GM12864 (cell line): Measurements from ENCODE around the gene CIB1.
"Not testable (repeated sequence)": the region's sequence is repeated elsewhere in the genome, so short reads cannot be mapped to it uniquely, and the experiment has no call there.

Source experiments
- DNase-seq: peaks from one replicate; pipeline ENCODE4 v3.0.0-alpha.2; 2011; ENCODE audit warnings: low read depth
- H3K4me3 ChIP-seq: 2 replicates; pipeline ENCODE4 v1.5.1; 2011; ENCODE audit warnings: mild to moderate bottlenecking, low read depth, low read length, control low read depth
- CTCF ChIP-seq: IDR thresholded peaks from 2 replicates; pipeline ENCODE4 v1.5.1; 2011; ENCODE audit warnings: low read depth, mild to moderate bottlenecking, moderate library complexity, low read length, control low read depth, inconsistent platforms; ENCODE audit errors: missing control alignments

CIB1 gene

DNA sequence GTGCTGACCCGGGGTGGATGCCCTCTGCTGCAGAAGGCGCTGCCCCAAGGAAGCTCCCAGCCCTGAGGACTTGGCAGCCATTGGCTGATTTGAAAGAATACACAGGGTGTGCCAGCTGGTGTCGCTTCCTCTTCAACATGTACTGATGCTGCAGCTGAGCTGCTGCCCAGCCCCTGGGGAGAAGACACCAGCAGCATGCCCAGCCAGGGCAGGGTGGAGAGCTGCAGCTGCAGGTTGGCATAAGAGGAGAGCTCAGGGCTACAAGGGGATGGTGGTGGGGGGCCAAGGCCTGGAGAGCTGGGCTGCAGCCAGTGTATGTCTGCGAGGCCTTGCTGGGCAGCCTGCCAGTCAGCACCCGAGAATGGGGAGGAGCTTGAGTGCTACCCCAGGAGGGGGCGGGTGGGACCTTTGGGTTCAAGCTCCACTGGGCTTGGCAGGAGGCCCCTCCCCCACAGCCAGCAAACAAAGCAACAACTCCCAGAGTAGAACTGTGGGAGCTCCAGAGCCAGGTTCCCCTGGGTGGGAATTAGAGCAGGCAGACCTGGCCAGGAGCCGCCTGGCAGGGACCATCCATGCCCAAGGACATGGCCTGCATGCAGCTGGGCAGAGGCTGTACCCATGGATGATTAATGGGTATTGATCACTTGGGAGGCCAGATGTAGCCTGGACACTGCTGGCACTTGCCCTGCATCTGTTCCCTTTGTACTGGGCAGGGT lies 41.8 kb downstream of the CIB1 start:
- peak; percentile 51 for DNase-seq
- TF ChIP-seq CTCF = no peak
- peak overlapping the region; percentile 10 for H3K4me3 ChIP-seq

GRCh38 chr15:90191344-90191687 lies 42.4 kb downstream of the CIB1 start:
- no peak for TF ChIP-seq CTCF
- no peak for DNase-seq
- H3K4me3 ChIP-seq = no peak overlapping the region; the same call in 1 of the 2 replicates

DNA sequence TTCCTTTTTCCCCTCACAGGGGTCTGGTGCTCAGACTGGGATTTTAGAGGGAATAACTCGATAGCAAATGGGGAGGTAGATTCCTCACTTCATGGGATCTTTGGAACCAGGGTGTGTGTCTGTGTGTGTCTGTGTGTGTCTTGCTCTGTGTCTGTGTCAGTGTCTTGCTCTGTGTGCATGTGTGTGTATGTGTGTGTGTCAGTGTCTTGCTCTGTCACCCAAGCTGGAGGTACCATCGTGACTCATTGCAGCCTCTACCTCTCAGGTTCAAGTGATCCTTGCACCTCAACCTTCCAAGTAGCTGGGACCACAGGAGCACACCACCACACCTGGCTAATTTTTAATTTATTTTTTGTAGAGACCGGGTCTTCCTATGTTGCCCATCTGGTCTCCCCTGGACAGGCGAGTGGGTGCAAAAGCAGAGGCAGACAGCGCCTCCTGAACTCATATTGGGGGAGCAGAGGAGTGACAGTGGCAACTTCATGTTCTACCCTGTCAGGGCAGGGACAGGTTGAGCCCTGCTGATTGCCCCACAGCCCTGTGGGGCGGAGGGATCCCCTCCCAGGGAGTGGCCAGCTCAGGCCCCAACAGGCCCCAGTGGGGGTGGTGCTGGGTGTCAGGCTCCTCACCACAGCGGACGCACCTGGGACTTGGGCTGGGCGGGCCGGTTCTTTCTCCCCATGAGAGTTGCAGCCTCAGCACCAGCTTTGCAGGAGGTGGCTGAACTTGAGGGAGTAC lies 43.0 kb downstream of the CIB1 start:
- no peak for TF ChIP-seq CTCF
- DNase-seq = peak; percentile 46
- no peak overlapping the region for H3K4me3 ChIP-seq

GRCh38 chr15:90189781-90190467 lies 43.8 kb downstream of the CIB1 start:
- no peak overlapping the region for H3K4me3 ChIP-seq
- no peak for TF ChIP-seq CTCF
- no peak for DNase-seq

- TF ChIP-seq CTCF = no peak
- no peak for DNase-seq
- no peak overlapping the region for H3K4me3 ChIP-seq
Observed at GRCh38 chr15:90188914-90189748, 44.6 kb downstream of the CIB1 start.

DNA sequence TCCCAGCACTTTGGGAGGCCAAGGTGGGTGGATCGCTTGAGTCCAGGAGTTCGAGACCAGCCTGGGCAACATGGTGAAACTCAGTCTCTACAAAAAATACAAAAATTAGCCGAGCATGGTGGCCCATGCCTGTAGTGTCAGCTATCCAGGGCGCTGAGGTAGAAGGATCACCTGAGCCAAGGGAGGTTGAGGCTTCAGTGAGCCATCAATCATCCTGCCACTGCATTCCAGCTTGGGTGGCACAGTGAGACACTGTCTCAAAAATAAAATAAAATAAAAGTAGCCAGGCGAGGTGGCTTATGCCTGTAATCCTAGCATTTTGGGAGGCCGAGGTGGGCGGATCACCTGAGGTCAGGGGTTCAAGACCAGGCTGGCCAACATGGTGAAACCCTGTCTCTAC lies 45.7 kb downstream of the CIB1 start:
- not testable (repeated sequence) for DNase-seq, H3K4me3 ChIP-seq

GRCh38 chr15:90187257-90187868 lies 46.4 kb downstream of the CIB1 start:
- DNase-seq = no peak
- TF ChIP-seq CTCF = no peak
- no peak overlapping the region for H3K4me3 ChIP-seq
